GM21447 (cell line): ENCODE data around the gene FMN1.

ENCODE experiments used
- ATAC-seq: cut with Tn5 transposase; IDR thresholded peaks from one replicate; pipeline ENCODE4 v1.9.1; 2021; ENCODE audit not compliant: unreplicated experiment

Gene FMN1

DNA sequence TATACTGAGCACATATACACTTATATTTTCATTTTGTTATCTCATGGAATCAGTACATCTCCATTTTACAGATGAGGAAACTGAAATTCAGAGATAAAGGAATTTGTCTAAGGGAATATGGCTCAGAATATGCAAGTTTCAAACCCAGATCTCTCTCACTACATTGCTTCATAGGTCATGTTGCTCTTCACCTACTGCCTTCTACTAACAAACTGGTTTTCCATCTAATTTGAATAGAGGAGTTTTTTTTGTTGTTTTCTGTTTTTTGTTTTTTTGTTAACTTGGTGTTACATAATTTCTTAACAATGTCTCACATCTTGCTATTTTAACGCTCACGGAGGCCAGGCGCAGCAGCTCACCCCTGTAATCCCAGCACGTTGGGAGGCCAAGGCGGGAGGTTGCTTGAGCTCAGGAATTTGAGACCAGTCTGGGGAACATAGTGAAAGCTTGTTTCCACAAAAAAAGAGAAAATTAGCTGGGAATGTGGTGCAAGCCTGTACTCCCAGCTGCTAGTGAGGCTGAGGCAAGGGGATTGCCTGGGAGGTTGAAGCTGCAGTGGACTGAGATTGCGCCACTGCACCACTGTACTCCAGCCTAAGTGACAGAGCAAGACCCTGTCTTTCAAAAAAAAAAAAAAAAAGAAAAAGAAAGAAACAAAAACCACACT, 37.0 kb downstream of the FMN1 start:
- ATAC-seq: no peak

DNA sequence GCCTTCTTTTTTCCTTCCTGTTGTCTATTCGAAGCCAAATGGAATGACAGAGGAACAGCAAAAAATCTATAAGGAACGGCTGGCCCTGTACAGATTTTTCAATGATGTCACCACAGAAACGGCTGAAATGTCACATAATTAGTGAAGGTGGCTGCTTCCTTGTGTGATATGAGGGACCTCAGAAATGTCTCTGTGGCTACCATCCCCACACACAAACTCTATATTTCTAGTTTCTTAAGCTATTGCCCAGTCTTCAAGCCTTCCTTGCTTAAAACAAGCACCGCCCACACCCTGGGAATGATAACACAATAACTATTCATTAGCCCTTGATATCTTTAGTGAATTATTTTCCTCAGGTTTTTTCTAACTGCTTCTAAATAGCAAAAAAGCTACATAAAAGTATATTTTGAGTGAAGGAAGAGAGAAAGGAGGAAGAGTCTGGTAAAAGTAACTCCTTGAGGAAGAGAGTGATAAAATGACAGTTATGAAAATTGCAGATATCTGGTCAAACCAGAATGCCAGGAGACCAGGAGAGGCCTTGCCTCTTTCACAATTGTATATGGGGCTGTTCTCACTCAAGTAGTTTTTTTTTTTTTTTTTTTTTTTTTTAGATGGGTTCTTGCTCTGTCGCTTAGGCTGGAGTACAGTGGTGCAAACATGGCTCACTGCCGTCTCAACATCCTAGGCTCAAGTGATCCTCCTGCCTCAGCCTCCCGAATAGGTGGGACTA, 38.7 kb downstream of the FMN1 start:
- no peak for ATAC-seq

DNA sequence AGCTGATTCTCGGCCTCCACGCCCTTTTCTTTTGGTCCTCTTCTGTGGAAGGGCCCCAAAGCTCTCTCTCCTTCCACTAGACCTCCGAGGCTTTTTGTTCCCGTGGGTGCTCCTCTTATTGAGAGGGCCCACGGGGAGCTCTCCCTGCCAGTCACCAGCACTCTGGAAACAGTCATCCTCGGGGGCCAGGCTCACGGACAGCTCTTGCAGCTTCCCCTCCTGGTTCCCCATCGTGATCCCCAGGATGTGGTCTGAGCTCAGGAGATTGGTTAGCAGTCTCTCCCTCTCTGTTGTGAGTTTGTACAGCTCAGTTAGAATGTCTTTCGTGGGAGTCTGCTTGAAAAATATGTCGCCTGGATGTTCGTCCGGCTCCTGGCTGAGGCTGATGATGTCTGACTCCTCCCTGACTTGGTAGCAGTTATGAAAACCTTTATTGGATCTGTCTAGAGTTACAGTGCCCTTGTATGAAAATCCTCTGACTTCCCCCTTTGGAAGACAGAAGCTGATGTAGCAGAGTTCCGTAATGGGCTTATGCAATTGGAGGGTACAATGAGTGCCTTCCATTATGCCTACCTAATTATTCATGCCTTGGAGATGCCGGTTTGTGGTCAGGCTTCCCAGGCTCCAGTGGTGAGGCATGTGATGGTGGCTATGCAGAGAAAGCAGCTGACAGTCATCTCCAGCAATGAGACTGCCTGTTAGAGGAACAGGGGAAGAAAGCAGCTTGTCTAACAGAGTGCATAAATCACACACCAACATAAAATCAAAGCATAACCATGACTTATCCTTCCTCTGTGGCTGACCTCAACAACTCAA, 40.0 kb downstream of the FMN1 start:
- ATAC-seq: no peak

DNA sequence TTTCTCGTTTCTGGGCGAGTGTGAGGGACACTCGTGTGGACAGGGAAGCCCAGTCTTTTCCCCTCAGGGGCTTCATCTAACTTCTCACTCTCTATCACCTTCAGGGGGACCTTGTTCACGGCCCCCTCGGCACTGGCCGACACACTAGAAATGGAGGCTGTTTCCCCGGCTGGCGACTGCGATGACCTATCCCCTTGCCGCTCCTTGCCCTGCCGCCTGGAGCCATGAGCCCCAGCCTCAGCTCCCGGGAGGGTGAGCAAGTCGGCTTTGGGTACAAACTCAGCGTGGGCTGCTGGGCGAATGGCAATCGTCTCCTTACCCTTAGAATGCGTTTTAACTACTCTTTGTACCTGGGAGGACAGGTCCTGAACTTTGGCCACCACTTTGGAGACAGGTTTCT, 41.0 kb downstream of the FMN1 start:
- ATAC-seq: no peak

DNA sequence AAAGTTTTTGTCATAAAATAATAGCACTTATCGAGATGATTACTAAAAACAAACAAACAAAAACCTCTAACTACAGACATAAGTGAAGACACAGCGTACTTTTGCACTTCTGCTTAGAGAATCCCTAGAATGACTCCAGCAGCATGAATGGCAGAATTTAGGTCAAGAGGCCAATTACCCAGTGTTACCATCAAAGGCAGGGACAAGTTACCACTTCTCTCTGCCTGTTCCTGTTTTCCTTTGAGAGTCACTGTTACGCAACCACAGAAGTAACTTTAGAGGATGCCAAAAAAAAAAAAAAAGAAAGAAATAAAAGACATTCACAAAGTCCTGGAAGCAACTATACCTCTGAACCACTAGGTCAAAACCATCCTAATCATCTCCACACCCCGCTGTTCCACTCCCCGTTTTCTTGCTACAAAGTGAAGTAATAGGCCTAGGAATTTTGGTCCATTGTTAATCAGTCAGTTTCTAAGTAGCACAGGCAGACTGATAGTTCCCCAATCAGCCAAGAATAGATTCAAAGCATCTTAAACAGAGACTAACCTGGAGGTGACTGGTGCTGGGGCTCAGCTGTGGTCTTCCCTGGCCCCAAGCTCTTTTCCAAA, 41.9 kb downstream of the FMN1 start:
- no peak for ATAC-seq

DNA sequence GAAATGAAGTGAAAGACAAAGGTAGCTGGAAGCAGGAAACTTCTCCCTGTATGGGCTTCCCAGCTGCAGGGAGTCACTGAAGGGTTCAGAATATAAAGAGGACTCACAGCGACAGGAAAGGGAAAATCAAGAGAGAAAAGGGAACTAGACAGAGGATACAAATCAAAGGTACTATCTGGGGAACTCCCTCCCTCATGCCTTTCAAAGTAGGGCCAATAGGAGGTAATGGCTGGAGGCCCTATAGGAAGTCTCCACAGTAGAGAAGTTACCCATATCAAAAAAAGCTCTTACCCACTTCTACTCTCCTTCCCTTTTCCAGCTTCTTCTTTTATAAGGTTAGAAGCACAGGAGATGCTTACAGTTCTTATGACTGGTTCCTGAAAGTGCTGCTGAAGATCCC, 43.5 kb downstream of the FMN1 start:
- no peak for ATAC-seq

DNA sequence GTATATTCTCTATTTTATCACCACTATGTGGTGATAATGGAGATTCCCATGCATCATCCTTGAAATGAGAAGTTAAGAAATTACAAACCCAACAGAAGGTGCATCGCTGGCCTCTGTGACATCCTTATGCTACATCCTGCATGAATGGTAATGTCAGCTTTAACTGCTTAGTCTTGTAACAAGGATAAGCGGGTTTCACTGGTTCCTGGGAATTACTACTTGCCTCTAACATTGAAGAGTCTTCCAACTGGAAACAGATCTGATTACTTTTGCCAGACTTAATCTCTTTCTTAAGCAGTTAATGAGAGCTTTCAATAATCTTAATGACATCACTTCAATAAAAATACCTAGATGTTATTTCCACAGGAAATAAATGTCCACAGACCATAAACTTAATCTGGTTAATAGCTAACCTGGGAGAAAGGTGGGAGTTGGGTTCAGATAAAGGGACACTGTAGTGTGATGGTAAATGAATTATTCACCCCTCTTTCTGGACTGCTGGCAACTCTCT, 44.0 kb downstream of the FMN1 start:
- ATAC-seq: no peak

DNA sequence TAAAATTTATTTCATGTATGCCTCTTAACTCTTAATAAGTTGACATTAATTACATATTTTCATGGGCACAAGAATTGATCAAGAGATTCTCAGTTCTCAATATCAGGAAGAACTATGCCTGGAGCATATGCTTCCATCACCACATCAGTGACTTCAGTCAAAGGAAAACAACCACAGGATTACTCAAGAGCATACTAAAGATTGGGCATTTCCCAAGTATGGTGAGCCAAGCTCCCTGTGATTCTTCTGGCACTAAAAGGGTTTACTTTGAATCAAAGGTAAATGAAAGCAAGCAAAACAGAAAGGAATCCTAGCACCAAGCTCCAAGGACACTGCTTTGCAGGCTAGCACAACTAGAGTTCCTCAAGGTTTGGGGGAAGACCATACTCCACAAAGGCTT, 44.6 kb downstream of the FMN1 start:
- no peak for ATAC-seq

DNA sequence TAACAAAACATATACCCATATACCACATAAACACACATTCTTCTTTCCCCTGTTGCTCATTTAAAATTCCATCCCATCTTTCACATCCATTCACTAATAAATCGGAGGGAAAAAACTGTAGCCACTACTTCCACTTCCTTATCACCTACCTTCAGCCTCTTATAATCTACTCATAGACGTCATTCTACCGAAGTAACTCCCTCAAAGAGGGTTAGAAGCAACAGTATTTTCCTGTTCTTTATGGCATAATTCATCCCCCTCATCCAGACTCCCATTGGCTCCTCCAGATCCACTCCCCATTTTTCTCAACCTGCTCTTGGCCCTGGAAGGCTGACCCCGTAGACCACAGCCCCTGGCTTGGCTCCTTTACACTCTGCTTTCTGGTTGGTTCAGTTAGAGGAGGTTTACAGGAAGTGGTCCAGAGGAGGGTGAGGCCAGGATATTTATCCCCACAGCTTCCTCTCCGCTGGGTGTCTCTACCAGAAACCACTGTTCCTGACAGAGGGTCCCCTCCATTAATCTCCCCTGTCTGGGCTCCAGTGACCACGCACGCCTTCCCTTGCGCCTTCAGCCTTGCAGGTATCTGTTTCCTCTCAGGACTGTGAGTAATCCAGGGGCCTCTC, 46.3 kb downstream of the FMN1 start:
- ATAC-seq: no peak

DNA sequence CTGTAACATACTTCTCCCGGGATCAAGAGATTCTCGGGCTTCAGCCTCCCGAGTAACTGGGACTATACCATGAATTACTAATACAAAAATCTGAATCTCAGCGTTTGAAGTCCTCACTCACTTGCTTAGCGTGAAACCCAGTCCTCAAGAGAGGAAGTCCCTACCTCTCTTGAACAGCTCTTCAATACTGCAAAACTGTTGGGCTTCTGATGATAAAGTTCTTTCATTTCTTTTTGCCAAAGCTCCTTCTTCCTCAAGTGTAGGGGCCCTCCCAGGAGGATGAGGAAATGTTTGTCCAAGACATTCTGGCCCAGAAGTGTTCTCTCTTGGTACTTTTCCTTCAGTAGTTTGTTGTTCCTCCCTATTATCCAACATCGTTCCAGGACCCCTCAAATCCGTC, 48.5 kb downstream of the FMN1 start:
- ATAC-seq: no peak

DNA sequence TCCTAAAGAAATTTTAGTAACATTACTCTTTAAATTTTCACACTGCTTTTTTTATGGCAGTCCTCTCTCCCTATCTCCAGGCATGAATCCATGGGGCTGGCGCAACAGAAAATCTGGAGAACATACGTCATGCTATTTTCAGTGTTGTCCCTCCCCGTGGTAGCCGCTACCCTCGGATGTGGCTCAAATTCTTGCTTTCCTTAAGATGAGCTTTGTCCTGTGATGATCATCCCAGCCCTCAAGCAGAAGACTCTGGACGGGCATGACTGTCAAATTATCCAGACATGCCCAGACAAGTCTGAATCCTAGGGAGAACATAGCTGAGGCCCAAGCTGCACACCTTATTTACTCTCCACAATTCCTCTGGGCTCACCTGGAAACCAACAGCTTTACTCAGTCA, 49.1 kb downstream of the FMN1 start:
- no peak for ATAC-seq

DNA sequence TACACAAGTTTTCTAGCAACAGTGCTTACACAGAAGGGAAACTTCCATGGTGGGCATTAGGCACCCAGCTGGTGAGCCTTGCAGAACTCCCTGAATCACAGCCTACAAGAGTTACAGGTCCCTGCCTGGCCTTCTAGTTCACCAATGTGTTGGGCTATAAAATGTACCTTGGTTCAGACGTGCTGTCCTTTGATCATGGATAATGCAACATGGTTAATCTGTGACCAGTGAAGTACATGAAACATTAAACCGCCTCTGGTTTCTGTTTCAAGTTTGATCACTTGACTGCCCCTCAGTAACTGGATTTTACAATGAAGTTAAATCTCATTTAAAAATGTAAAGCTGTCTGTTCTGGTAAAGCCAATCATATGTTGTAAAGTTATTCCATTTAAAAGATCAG, 51.8 kb downstream of the FMN1 start:
- no peak for ATAC-seq

DNA sequence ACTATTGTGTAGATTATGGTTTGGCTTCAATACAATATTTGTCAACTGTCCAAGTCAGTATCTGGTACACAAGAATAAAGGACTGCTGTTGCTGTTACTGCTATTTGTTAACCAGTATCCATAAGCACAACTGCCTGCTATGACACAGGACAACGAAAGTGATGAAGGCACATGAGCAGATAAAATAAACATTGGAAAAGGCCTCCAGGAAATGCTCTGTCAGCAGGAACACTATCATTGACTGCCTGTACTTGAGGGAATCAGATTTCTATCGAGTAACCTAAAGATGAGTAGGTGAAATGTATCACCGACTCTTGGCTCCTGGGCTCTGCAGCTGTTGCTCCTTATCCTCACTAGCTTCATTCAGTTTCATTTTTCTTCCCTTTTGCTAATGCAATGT, 56.5 kb downstream of the FMN1 start:
- no peak for ATAC-seq

DNA sequence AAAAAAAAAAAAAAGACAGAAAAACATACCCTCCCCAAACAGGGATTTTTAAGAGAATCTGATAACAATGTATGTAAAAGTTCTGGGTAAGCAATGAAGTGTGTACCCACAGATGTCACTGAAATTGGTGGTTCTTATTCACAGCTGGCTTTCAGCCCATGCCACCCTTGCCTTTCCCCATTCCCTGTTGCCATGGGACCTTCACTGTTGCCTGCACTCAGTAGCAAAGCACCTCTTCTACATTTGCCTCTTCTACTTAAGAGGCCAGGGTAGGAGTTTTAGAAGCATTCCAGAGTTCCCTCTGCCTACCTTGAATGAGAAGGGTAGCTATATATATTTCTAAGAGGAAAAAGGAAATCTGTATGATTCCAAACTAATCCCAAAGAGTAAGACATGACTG, 57.4 kb downstream of the FMN1 start:
- ATAC-seq: no peak

DNA sequence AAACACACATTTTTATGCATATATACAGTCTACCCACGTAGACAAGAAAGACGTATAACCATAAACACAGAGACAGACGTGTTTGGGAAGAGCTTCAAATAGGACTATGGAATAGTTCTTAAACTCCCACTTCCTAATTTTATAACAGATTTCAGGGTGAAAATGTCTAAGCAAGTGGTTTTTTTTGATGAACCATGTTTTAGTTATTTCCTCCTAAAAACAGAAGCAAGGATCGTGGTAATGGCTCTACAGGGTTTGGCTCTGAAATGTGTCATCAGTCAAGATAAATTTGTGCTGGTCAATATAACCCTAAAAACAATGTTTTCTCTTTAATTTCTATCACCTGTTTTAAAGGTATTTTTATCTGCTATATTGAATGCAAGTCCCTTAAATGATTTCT, 58.2 kb downstream of the FMN1 start:
- ATAC-seq: no peak

DNA sequence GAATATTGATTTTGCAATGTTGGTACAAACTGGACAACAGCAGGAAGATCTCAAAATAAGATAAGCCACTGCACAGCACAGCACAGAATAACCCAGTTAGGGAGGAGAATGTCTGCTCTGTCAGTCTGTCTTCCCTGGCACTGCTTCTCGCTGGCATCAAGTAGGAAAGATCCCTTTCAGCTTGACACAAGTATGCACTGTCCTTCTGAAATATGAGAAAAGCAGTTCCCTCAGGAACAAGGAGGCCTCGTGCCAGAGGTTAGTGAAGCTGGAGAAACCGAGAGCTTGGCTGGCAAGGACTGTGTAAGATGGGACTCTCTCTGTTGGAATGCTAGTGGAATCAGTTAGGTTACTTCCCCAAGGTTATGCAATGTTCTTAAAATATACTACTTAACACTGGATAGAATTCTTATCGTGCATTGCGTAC, 59.1 kb downstream of the FMN1 start:
- ATAC-seq: no peak

DNA sequence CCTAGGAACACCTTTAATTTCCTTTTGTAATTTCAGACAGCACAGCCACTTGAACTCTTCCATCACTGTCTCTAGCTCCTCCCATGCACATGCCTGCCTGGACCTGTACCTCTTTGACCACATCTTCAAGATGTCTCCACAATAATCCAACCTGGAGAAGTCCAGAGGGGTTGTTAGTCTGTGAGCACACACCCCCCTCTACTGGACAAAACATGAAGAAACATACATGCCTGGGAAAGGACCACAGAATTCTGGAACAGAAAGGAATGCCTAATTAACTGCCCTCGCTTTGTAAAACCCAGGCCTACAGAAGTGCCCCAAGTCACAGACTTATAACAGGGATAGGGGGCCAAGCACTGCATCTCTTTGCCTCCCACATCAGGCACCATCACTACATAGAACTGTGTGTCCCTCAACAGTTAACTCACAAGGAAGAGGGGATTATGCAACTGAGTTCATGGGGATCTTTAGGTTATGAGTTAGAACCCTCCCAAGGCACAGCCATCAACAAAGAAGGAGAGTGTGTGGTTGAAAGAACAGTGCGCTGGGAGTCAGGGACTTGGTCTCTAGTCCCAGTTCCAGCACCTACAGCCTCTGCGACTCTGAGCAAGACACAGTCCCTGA, 61.7 kb downstream of the FMN1 start:
- no peak for ATAC-seq

DNA sequence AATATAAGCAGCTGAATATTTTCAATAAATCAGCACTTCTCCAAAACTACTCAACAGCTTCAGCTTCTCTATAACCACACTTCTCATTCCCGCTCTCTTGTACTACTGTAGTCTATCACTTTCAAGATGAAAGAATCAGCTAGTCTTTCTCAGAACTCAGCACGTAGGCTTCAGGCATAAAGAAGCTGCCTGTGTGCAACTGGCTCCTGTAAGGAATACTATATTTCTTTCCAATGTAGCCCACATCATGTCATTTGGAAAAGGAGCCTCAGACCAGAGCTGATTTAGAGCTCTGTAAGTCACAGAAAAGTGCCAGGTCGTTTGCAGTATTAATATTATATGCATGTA, 62.3 kb downstream of the FMN1 start:
- no peak for ATAC-seq

DNA sequence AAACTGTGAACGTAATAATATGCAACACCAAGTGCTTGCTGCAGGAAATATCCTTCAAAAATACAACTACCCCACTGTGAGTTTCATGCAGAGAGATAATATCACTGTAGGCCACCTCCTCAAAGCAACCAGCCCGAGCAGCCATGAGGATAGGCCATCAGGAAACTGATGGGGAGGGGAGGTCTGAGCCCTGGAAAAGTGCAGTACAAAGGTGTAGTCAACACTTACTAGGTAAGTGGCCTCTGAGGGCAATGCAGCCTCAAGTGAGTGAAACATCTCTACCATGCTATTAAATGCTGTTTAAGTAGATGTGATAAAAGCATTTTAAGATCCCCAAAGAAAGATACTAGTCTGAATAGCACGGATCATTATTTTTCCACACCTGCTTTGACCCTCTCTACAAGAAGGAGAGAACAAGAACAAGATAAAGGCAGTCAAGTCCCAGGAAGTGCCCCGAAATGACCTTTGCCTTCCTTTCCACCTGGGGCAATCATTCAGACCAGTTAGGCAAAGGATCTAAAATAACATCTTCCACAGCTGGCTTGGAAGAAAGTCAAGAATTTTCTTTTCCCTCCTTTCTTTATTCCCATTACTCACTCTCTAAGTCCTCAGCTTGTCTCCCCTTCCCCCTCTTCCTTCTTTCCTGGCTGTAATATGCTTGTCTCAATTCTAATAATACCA, 62.8 kb downstream of the FMN1 start:
- no peak for ATAC-seq
